Measurements from ENCODE around the gene SPP2. TPM values are rescaled to one million over a fixed set of nuclear protein-coding genes. Genes with fewer than 3 reads are reported as not detected.

SPP2 gene
- polyA plus RNA-seq, 3 donors = not detected

DNA sequence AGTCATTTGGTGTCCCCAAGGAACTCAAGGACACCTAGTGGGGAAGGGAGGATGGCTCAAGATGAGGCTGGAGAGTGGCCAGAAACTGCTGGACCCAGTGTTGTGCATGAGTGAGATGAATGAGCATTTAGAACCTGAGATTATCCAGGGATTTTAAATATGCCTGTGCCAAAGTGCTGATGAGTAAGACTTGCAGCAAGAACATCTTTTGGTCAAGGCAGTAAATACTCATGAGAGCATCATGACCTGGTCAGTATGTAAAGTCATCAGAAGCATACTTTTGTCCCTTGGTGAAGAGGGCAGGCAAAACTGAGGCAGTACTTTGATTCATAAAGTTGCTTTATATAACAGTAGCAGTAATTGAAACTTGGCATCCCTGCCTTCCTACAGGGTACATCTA is 3.1 kb upstream of the SPP2 start:
- intact Hi-C loops (cut with micrococcal nuclease) = no loop called here
- no peak overlapping the region for H2AFZ ChIP-seq (ENCODE audit: insufficient read depth, low read depth, low read length, poor library complexity, severe bottlenecking)
- no peaks in the 10 kb centered on the region for H3K4me1 Mint-ChIP-seq
- peaks cover 0 to 2% (median 0%) of the 10 kb centered on the region in 7 donors for H3K9me3 Mint-ChIP-seq
- H3K27me3 ChIP-seq (ENCODE audit: control insufficient read depth in 2 of 2, insufficient read depth in 2 of 2, low read length in 2 of 2) = no peaks in the 10 kb centered on the region
- H3K27ac Mint-ChIP-seq = no peak overlapping the region
- H3K4me3 ChIP-seq (replicated peaks in 1 of 3; ENCODE audit: low read depth in 2 of 3, low read length in 3 of 3) = no peak overlapping the region
- H3K27ac ChIP-seq (ENCODE audit: low read depth in 1 of 2, low read length in 2 of 2) = no peak overlapping the region
- no peaks in the 10 kb centered on the region for H3K9me3 ChIP-seq (replicated peaks in 1 of 2; ENCODE audit: control insufficient read depth in 1 of 2, insufficient read depth in 1 of 2, low read length in 2 of 2)
- no peaks in the 10 kb centered on the region for H4K20me1 ChIP-seq (ENCODE audit: insufficient read depth, low read length)
- no peak overlapping the region for H3K4me3 Mint-ChIP-seq
- no peak for TF ChIP-seq CTCF (IDR thresholded peaks at IDR 0.05)
- no peaks in the 10 kb centered on the region for H3K36me3 Mint-ChIP-seq
- no peaks in the 10 kb centered on the region for H3K79me2 ChIP-seq (ENCODE audit: insufficient read depth, low read length)
- no peaks in the 10 kb centered on the region for H3K36me3 ChIP-seq (replicated peaks in 1 of 2; ENCODE audit: control insufficient read depth in 1 of 2, insufficient read depth in 2 of 2, low read length in 2 of 2)
- peaks cover 2 to 8% (median 5%) of the 10 kb centered on the region in 3 donors for H3K27me3 Mint-ChIP-seq (ENCODE audit: low read depth in 3 of 3)
- H3K4me2 ChIP-seq (replicated peaks; ENCODE audit: extremely low read depth, low read length, poor library complexity, severe bottlenecking) = no peak overlapping the region
- H3K4me1 ChIP-seq (ENCODE audit: control insufficient read depth in 1 of 2, insufficient read depth in 2 of 2, low read length in 2 of 2) = no peaks in the 10 kb centered on the region
- no peak for DNase-seq
- no peak overlapping the region for H3K9ac ChIP-seq (ENCODE audit: insufficient read depth, low read length, poor library complexity, severe bottlenecking)

DNA sequence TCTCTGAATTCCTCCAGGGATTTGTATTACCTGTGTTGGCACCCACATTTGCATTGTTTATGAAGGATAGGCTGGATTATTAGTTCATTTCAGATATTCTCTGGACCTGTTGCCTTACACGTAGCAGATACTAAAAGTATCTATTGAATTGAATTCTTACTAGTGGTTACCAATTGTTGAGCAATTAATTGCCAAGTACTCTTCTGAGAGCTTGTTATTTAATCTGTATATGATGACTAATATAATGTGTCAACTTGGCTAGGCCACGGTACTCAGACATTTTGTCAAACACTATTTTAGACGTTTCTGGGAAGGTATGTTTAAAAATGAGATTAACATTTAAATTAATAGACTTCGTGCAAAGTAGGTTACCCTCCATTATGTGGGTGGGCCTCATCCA is 2.5 kb upstream of the SPP2 start:
- Histone ChIP-seq H3K79me2 (ENCODE audit: insufficient read depth, low read length) (no peaks in the 10 kb centered on the region), H3K4me2 (replicated peaks; ENCODE audit: extremely low read depth, low read length, poor library complexity, severe bottlenecking) (no peak overlapping the region), H3K9me3 (replicated peaks in 1 of 2; ENCODE audit: control insufficient read depth in 1 of 2, insufficient read depth in 1 of 2, low read length in 2 of 2) (no peaks in the 10 kb centered on the region), H3K9ac (ENCODE audit: insufficient read depth, low read length, poor library complexity, severe bottlenecking) (no peak overlapping the region), H3K4me3 (replicated peaks in 1 of 3; ENCODE audit: low read depth in 2 of 3, low read length in 3 of 3) (no peak overlapping the region), H2AFZ (ENCODE audit: insufficient read depth, low read depth, low read length, poor library complexity, severe bottlenecking) (no peak overlapping the region), H3K27me3 (ENCODE audit: control insufficient read depth in 2 of 2, insufficient read depth in 2 of 2, low read length in 2 of 2) (no peaks in the 10 kb centered on the region), H3K4me1 (ENCODE audit: control insufficient read depth in 1 of 2, insufficient read depth in 2 of 2, low read length in 2 of 2) (no peaks in the 10 kb centered on the region), H3K27ac (ENCODE audit: low read depth in 1 of 2, low read length in 2 of 2) (no peak overlapping the region), H4K20me1 (ENCODE audit: insufficient read depth, low read length) (no peaks in the 10 kb centered on the region), H3K36me3 (replicated peaks in 1 of 2; ENCODE audit: control insufficient read depth in 1 of 2, insufficient read depth in 2 of 2, low read length in 2 of 2) (no peaks in the 10 kb centered on the region)
- no peak for DNase-seq
- intact Hi-C loops (cut with micrococcal nuclease) = no loop called here
- no peak overlapping the region for H3K4me3 Mint-ChIP-seq
- no peak for TF ChIP-seq CTCF (IDR thresholded peaks at IDR 0.05)
- no peak overlapping the region for H3K27ac Mint-ChIP-seq
- 100% methylated on average over 1 of the region's 4 CpGs for WGBS (ENCODE audit: insufficient coverage)
- H3K36me3 Mint-ChIP-seq = no peaks in the 10 kb centered on the region
- peaks cover 2 to 6% (median 5%) of the 10 kb centered on the region in 3 donors for H3K27me3 Mint-ChIP-seq (ENCODE audit: low read depth in 3 of 3)
- H3K9me3 Mint-ChIP-seq = peaks cover 0 to 2% (median 0%) of the 10 kb centered on the region in 7 donors
- no peaks in the 10 kb centered on the region for H3K4me1 Mint-ChIP-seq

Data from CD14-positive monocyte (primary cell).